ENCODE data around the gene WNT2B.

DNA sequence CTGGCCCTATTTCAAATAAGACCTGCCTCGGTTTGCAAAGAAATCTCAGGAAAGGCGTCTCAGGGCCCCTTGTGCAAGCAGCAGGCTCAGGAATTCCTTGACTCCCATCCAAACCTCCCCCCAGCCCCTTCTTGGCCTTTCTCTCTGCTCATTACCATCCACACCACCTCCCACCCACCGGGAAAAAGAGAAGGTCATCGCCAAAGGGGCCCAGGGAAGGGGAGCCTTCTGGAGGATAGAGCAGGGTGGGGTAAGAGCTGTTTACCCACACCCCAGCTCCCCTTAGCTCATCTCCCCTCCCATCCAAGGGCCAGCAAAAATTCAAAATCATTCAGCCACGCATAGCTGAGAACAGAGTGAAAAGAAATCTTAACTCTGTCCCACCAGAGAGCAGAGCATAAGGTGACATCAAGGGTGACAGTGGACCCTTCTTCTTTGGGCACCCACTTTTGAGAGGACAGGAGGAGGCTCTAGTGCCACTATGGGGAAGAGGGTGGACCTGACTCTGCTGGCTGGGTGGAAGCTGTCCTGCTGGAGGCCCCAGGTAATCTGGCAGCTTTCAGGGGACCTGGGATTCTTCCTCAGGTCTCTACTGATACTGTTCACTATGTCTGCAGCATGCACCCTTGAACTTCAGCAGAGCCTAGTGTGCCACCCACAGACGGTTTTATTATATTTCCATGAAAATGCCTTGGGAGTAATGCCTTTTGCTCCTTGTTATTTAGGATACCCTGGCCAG lies 3.9 kb upstream of the WNT2B start:
- TF ChIP-seq CTCF (IDR thresholded peaks at IDR 0.05) (no peak), POLR2A (IDR thresholded peaks at IDR 0.05) (no peak)
